ENCODE measurements around the gene UQCC5.

Gene UQCC5

DNA sequence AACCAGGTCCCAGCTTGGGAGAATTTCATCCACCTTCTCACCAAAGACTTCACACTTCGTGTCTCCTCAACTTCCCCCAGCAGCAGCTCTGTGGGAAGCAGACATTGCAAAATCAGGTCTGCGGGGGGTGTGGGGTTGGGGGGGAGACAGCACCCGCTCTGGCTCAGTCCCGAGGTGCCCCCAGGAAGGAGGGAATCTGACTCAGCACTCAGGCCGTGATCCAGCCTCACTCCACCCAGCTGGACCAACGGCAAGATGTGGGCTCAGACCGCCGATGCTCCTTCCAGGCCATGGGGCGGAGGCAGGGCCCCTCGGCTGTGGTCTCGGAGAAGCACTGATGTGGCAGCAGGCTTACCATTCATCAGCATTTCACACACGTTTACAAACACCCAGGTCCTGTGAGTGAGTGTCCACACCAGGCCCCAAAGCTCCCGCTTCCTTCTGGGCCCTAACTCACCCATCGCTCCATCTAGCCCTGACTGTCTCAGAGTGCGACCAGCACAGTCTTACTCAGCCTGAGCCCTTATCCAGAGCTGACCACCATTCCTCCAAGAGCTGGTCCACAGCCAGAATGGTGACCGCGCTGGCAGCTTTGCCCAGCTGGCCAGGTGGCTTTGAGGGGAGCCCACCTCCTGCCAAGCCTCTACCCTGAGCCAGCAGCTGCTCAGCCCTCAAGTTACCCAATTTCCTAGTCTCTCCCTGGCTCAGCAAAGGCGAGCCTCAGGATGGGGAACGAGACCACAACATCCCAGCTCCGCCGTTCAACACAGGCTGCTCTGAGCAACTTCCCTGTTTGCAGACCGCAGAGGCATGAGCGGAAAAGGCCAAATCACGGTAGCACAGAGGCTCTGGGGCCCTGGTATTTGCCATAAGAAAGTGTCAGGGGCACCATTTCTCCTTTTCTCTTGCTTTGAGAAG is 38.0 kb upstream of the UQCC5 start:
- Histone ChIP-seq H3K27me3 (ENCODE audit: insufficient read depth, low read length, poor library complexity) (no peaks in the 10 kb centered on the region), H3K9me3 (ENCODE audit: insufficient read depth, low read length, severe bottlenecking) (no peaks in the 10 kb centered on the region), H3K27ac (ENCODE audit: low read length) (no peak overlapping the region), H3K79me2 (ENCODE audit: insufficient read depth, low read length) (no peaks in the 10 kb centered on the region), H2AFZ (ENCODE audit: low read depth, low read length) (no peak overlapping the region), H3K4me1 (ENCODE audit: insufficient read depth, low read length) (no peaks in the 10 kb centered on the region), H3K36me3 (ENCODE audit: insufficient read depth, low read length) (peaks cover 2% of the 10 kb centered on the region; the same call in 1 of the 2 replicates), H3K9ac (ENCODE audit: low read depth, low read length) (no peak overlapping the region), H3K4me3 (ENCODE audit: low read depth in 1 of 2, low read length in 2 of 2) (no peak overlapping the region), H4K20me1 (ENCODE audit: insufficient read depth, low read length) (peaks cover 5% of the 10 kb centered on the region), H3K4me2 (ENCODE audit: insufficient read depth, low read length) (no peak overlapping the region)
- TF ChIP-seq, protein P1, sequence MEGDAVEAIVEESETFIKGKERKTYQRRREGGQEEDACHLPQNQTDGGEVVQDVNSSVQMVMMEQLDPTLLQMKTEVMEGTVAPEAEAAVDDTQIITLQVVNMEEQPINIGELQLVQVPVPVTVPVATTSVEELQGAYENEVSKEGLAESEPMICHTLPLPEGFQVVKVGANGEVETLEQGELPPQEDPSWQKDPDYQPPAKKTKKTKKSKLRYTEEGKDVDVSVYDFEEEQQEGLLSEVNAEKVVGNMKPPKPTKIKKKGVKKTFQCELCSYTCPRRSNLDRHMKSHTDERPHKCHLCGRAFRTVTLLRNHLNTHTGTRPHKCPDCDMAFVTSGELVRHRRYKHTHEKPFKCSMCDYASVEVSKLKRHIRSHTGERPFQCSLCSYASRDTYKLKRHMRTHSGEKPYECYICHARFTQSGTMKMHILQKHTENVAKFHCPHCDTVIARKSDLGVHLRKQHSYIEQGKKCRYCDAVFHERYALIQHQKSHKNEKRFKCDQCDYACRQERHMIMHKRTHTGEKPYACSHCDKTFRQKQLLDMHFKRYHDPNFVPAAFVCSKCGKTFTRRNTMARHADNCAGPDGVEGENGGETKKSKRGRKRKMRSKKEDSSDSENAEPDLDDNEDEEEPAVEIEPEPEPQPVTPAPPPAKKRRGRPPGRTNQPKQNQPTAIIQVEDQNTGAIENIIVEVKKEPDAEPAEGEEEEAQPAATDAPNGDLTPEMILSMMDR (IDR thresholded peaks at IDR 0.05; ENCODE audit: borderline replicate concordance, extremely low read depth, low read length, poor library complexity, severe bottlenecking) = no peak
- no peak for TF ChIP-seq EZH2 (IDR thresholded peaks at IDR 0.05; ENCODE audit: borderline replicate concordance, low read depth, low read length, severe bottlenecking)
- ATAC-seq (ENCODE audit: insufficient read depth, low read depth) (no peak), DNase-seq (no peak)

DNA sequence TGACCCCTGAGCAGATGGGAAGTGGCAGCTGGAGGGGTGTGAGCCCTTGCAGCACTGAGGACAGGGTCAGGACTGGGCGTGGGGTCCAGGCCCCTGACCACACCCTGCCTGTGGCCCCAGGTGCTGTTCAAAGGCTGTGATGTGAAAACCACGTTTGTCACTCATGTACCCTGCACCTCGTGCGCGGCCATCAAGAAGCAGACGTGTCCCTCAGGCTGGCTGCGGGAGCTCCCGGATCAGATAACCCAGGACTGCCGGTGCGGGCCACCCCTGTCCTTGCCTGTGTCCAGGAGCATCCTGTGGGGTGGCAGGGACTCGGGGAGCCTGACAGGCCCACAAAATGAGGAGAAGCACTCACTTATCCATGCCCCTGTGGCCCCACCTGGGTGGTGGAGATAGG is 35.4 kb upstream of the UQCC5 start:
- no peak overlapping the region for H3K9ac ChIP-seq (ENCODE audit: low read depth, low read length)
- H3K27me3 ChIP-seq (ENCODE audit: insufficient read depth, low read length, poor library complexity) = no peaks in the 10 kb centered on the region
- H3K4me2 ChIP-seq (ENCODE audit: insufficient read depth, low read length) = no peak overlapping the region
- no peak for TF ChIP-seq EZH2 (IDR thresholded peaks at IDR 0.05; ENCODE audit: borderline replicate concordance, low read depth, low read length, severe bottlenecking)
- TF ChIP-seq, protein P1 (IDR thresholded peaks at IDR 0.05; ENCODE audit: borderline replicate concordance, extremely low read depth, low read length, poor library complexity, severe bottlenecking) = no peak
- H3K36me3 ChIP-seq (ENCODE audit: insufficient read depth, low read length) = no peaks in the 10 kb centered on the region
- no peak overlapping the region for H3K4me3 ChIP-seq (ENCODE audit: low read depth in 1 of 2, low read length in 2 of 2)
- no peak for DNase-seq
- no peaks in the 10 kb centered on the region for H3K4me1 ChIP-seq (ENCODE audit: insufficient read depth, low read length)
- H2AFZ ChIP-seq (ENCODE audit: low read depth, low read length) = no peak overlapping the region
- no peak overlapping the region for H3K27ac ChIP-seq (ENCODE audit: low read length)
- no peak for ATAC-seq (ENCODE audit: insufficient read depth, low read depth)
- no peaks in the 10 kb centered on the region for H3K79me2 ChIP-seq (ENCODE audit: insufficient read depth, low read length)
- no peaks in the 10 kb centered on the region for H4K20me1 ChIP-seq (ENCODE audit: insufficient read depth, low read length)
- H3K9me3 ChIP-seq (ENCODE audit: insufficient read depth, low read length, severe bottlenecking) = no peaks in the 10 kb centered on the region

DNA sequence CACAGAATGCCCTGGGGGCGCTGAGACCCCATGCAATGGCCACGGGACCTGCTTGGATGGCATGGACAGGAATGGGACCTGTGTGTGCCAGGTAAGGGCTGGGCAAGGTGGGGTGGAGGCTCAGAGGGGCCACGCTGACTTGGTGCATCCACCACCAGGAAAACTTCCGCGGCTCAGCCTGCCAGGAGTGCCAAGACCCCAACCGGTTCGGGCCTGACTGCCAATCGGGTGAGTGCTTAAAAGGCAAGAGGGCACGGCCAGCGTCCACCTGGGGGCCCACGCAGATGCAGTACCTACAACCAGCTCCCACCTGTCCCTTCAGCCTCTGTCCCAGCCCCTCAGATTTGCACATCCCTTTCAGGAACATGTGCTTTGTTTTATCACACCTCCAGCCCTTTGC is 34.4 kb upstream of the UQCC5 start:
- H3K4me1 ChIP-seq (ENCODE audit: insufficient read depth, low read length) = no peaks in the 10 kb centered on the region
- H3K9me3 ChIP-seq (ENCODE audit: insufficient read depth, low read length, severe bottlenecking) = no peaks in the 10 kb centered on the region
- ATAC-seq (ENCODE audit: insufficient read depth, low read depth) = no peak
- no peaks in the 10 kb centered on the region for H3K36me3 ChIP-seq (ENCODE audit: insufficient read depth, low read length)
- no peaks in the 10 kb centered on the region for H3K79me2 ChIP-seq (ENCODE audit: insufficient read depth, low read length)
- no peak for TF ChIP-seq EZH2 (IDR thresholded peaks at IDR 0.05; ENCODE audit: borderline replicate concordance, low read depth, low read length, severe bottlenecking)
- TF ChIP-seq, protein P1 (IDR thresholded peaks at IDR 0.05; ENCODE audit: borderline replicate concordance, extremely low read depth, low read length, poor library complexity, severe bottlenecking) = no peak
- H3K27ac ChIP-seq (ENCODE audit: low read length) = no peak overlapping the region
- no peak overlapping the region for H3K4me3 ChIP-seq (ENCODE audit: low read depth in 1 of 2, low read length in 2 of 2)
- H3K4me2 ChIP-seq (ENCODE audit: insufficient read depth, low read length) = no peak overlapping the region
- H3K27me3 ChIP-seq (ENCODE audit: insufficient read depth, low read length, poor library complexity) = no peaks in the 10 kb centered on the region
- H2AFZ ChIP-seq (ENCODE audit: low read depth, low read length) = no peak overlapping the region
- no peak overlapping the region for H3K9ac ChIP-seq (ENCODE audit: low read depth, low read length)
- no peaks in the 10 kb centered on the region for H4K20me1 ChIP-seq (ENCODE audit: insufficient read depth, low read length)
- DNase-seq = no peak
